NCI-H524 treated with DMSO at 0.1 percent for 48 hours (cell line): ENCODE results near the gene ABCA1.

Source experiments
- DNase-seq: peaks from one replicate; lab custom pipeline; 2025; lab: John Stamatoyannopoulos, UW

ABCA1 gene

DNA sequence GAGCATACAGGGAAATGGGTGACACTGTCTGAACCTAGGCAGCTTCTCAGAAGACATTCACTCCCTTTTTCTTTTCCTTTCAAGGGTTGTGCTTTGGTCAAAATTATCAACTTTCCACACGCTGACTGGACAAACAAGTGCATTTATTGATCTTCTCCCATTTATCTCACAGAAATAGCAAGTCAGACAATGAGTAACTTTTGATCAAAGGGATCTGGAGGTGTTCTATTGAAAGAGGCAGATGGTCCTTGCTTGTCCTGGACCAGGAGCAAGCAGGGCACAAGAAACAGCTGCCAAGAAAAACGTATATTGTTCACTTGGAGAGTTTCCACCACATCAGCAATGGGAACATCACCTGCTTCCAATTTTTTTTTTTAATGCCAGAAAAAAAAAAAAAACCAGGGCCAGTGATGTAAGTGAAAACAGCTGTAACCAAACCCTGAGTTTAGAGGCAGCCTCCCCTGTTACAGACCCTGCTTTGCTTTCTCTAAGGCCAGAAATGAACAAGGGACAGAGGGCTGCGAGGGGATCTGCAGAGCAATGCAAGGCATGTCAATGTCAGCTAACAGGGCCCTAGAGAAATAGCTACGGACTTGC is 84.2 kb downstream of the ABCA1 start:
- DNase-seq: no peak

- DNase-seq: no peak
These were observed 85.3 kb downstream of the ABCA1 start for GRCh38 chr9:104842698-104843097.

- DNase-seq: no peak
These were observed 86.3 kb downstream of the ABCA1 start for GRCh38 chr9:104841601-104842141.

DNA sequence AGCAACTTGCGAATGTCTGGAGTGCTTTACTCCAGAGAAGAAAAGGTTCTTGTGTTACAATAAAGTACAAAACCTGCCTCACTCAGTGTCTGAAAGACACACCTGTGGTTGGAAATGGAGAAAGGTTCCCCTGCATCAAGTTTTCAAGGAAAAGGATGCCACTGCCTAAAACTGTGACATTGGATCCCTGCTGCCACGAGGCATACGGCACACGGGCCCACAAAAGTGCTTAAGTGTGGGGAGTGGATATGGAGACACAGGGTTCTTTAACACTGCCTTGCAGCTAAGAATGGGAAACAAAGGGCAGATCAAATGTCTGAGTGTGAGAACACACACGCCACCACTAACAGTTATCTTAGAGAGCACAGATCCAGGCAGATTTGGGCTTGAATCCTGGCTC is 89.0 kb downstream of the ABCA1 start:
- no peak for DNase-seq

GRCh38 chr9:104836767-104837166 is 91.2 kb downstream of the ABCA1 start:
- DNase-seq: no peak

DNA sequence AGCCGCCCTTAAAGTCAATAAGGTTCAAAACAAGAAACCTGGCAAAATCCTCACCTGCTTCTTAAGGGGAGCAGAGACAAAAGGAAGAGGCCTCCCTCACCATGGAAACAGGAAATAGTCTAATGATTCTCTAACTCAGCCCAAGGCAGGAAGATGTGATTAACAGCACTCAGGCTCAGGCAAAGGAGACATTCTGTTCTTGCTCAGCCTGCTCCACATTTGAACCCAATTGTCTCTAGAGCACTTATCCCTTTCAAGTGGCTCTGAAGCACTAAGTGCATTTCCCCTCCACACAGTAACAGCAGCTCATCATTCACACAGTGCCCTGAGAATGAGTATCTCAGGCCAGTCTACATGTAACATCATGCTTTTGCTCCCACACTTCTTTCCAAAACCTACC is 91.7 kb downstream of the ABCA1 start:
- DNase-seq: peak; percentile 95

- no peak for DNase-seq
These were observed 92.8 kb downstream of the ABCA1 start for GRCh38 chr9:104835161-104835560.

DNA sequence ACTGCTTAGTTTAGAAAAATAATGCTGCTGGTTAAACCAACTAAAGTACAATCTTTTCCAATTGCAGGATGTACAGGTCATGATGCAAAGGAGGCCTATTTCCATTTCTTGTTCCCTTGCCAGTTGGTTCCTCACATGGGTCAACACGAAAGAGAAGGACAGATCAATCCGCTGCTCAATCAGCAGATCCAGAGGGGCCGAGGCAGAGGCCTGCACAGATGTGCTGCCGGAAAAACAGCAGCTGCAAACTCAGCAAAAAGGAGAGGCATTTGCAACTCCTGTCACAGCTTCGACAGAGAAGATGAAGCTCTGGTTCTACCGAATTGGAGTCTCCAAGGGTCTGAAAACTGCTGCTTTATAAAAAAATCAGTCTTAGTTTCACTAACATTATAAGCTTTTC is 94.3 kb downstream of the ABCA1 start:
- no peak for DNase-seq

DNA sequence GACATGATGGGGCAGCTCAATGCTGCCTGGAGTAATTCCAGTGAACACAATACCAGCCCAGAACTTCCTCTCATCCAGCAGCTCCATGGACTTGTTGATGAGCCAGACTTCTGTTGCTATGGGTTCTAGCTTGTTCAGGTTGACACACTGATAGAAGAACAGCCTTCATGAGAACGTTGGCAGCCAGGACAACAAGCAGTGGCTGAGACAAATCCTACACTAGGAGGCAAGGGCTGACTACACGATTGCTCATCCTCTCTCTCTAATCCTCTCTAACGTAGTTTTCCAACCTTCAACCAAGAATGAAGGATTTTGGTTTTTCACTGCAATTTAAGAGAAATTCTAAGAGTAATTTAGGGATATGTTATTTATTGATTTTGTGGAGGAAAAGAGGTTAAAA is 96.3 kb downstream of the ABCA1 start:
- no peak for DNase-seq

DNA sequence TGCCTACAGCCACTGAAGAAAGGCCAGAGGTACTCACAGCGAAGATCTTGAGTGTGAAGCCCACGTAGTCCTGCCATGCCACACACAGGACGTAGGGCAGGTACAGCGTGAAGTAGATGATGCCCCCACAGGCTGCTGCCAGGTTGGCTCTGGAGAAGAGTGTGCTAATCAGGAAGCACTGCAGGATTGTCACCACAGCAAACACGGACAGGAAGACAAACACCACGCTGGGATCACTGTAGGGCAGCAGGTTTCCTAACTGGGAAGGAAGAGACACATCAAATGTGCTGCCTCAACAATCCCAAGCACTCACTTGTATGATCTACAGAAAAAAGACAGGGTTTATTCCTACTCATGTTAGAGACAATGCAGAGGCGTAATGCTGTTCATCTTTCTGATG is 101.0 kb downstream of the ABCA1 start:
- DNase-seq: no peak

DNA sequence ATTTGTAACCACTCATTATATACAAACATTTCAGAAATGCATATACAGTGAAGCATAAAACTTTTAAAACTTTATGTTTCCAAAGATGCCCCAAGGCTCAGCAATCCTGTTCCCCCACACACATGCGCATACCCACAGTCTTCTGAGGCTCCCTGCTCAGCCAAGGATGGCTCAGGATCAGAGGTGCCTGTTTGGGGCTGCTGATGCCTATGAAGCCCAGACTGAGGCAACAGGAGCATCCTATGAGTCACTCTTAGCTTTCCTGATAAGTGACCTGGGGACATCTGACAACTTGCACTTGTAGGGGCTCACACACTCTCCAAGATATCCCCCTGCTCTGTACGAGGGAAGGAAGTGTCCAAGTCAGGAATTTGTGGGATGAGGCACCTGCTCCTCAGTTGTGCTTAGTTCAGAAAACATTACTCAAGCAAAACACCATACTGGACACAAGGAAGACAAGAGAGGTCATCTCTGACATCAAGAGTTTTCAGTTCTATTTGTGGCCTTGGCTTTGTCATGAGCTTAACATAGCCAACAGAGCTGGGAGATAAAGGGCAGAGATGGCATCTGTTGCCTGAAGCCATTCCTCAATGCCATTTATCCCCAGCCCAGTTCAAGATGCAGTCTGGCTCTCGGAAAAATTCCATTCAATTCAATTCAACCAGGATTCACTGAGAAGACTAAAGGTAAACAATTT is 101.7 kb downstream of the ABCA1 start:
- no peak for DNase-seq

GRCh38 chr9:104820336-104820735 is 107.6 kb downstream of the ABCA1 start:
- DNase-seq: no peak

- DNase-seq: no peak
These were observed 108.9 kb downstream of the ABCA1 start for GRCh38 chr9:104819033-104819432.

- DNase-seq: no peak
These were observed 110.5 kb downstream of the ABCA1 start for GRCh38 chr9:104817437-104817836.

- DNase-seq: no peak
These were observed 111.9 kb downstream of the ABCA1 start for GRCh38 chr9:104815851-104816565.

- DNase-seq: no peak
These were observed 117.3 kb downstream of the ABCA1 start for GRCh38 chr9:104810421-104811339.

DNA sequence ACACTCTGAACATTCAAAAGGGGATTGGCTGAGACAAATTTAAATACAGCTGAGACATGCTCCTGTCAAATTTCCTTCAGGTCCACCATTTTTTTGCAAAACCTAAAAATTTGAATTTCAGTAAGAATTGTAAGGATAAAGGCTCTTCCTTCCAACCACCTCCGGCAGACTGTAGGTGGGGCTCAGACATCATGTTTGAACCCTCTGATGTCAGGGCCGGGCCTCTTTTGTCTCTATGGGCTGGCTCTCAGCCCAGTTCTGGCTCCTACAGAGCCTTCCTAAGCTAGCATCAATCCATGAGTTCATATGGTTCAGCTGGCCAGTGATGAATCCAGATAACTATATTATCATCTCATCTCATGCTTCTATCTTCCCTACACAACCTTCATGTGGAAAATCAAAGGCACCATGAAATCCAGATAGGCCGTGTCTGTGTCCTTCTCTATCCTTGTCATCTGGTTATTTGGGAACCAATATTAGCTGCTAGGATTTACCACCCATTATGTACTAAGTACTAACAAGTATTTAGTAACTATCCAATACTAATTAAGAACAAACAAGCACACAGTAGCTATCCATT is 119.8 kb downstream of the ABCA1 start:
- DNase-seq: peak; percentile 30

DNA sequence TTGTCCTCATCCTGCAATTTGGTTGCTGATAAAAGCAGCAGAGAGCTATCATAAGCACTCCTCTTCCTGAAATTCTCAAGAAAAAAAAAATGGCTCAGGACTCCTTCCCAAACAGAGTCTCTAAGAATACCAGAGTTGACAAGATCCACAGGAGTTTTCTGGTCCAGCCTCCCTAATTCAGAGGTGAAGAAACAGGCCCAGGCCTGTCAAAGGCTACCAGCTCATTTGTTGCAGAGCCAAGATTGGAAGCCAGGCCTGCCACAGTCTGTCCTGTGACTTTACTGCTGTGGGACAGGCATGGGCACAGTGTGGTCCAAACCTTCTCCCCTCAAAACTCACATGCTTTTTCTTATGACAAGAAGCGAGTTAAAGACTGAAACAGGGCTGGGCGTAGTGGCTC is 122.5 kb downstream of the ABCA1 start:
- no peak for DNase-seq

DNA sequence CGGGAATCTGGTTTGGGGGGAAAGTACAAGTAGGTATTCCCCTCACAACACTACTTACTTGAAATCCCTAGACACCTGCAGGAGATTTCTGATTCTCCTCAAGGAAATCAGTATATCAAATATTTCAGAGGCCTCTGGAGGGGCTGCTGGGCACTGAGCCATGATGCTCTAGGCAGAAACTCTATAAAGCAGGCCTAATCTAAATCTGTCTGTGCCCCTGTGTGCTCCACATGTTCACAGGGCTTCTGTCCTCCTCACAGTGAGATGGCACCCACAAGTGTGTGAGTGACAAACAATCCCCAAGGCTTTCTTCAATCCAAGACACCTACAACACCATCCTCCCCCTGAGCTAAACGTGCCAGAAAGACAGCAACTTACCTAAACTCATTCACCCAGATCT is 125.0 kb downstream of the ABCA1 start:
- DNase-seq: no peak

DNA sequence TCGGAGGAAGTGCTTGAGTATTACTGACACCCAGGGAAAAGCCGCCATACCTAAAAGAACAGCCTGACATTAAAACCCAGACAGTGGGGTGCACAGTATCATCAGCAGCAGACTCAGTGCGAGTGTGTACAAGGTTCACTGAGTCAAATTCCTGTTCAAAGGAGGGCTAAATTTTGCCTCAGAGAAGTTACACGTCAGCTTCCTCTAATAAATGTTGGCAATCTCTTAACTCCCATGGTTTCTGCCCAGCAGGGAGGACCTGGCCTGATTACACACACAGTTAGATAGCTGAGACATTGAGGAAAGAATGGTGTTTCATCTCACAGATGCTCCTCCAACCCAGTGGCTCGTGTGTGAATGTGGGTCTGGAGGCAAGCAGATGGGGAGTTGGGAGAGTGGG is 125.8 kb downstream of the ABCA1 start:
- no peak for DNase-seq

DNA sequence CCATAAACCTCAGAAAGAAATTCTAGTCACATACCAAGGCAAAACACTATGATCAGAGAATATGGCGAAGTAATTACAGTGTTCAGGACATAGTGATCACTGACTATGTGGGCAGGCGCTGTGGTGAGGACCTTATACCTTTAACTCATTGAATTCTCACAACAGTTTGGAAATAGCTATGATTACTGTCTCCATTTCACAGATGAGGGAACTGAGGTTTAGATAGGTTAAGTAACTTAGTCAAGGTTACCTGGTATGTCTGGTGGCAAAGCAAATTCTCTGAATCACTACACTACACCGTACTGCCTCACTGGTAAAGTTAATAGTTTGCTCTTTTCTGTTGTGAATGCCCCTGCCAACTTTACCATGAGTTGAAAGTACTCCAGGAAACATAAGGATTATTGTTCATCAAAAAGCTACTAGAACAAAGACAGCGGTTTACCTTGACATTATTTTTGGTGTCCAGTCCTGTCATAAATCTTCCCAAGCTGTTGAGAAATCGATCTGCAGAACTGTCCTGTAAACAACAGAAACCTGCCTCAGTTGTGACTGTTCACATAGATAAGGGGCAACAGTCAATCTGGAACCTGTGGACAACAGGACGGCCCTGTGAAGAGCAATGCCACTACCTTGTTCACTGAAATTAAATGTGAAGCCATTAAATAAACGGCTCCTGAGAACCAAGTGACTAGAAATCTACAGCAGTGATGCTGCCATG is 127.7 kb downstream of the ABCA1 start:
- DNase-seq: no peak
